Parathyroid adenoma (tissue), 2 donors: ENCODE results near the gene FAM210B.
A peak's percentile ranks its signal among the peaks of the same experiment; 100 is the strongest.
"Not testable (repeated sequence)": the region's sequence is repeated elsewhere in the genome, so short reads cannot be mapped to it uniquely, and the experiment has no call there.

Experiments used
- H2AFZ ChIP-seq: fragments of 300-600 bp; sonication (generic); one replicate; pipeline ENCODE4 v1.7.0; 2017; ENCODE audit warnings: antibody characterized with exemption, mild to moderate bottlenecking
- H3K27ac ChIP-seq: fragments of 300-600 bp; sonication (generic); one replicate; pipeline ENCODE4 v1.7.0; 2017
- H3K27me3 ChIP-seq: fragments of 300-600 bp; sonication (generic); one replicate; pipeline ENCODE4 v1.7.0; 2017; ENCODE audit warnings: low read length; ENCODE audit not compliant: control insufficient read depth, insufficient read depth
- H3K36me3 ChIP-seq: fragments of 300-600 bp; sonication (generic); one replicate; pipeline ENCODE4 v1.7.0; 2017; ENCODE audit warnings: low read length; ENCODE audit not compliant: control insufficient read depth, insufficient read depth
- H3K4me1 ChIP-seq: fragments of 300-600 bp; sonication (generic); one replicate; pipeline ENCODE4 v1.7.0; 2017; ENCODE audit warnings: control low read depth
- H3K4me2 ChIP-seq: fragments of 300-600 bp; sonication (generic); one replicate; pipeline ENCODE4 v1.7.0; 2017; ENCODE audit warnings: low read length
- H3K4me3 ChIP-seq: fragments of 300-600 bp; sonication (generic); one replicate; pipeline ENCODE4 v1.7.0; 2017; ENCODE audit warnings: low read depth, low read length
- H3K79me2 ChIP-seq: fragments of 300-600 bp; sonication (generic); one replicate; pipeline ENCODE4 v1.7.0; 2017; ENCODE audit warnings: control low read depth
- H3K9ac ChIP-seq: fragments of 300-600 bp; sonication (generic); one replicate; pipeline ENCODE4 v1.7.0; 2017; ENCODE audit warnings: mild to moderate bottlenecking
- H3K9me3 ChIP-seq: fragments of 300-600 bp; sonication (generic); one replicate; pipeline ENCODE4 v1.7.0; 2017; ENCODE audit warnings: low read length; ENCODE audit not compliant: control insufficient read depth
- TF ChIP-seq, protein P1 (sequence below): fragments of 300-600 bp; sonication (generic); IDR thresholded peaks from one replicate; pipeline ENCODE4 v1.7.0; 2017; ENCODE audit warnings: antibody characterized with exemption, mild to moderate bottlenecking
- donor health status: primary hyperparathyroidism.

FAM210B gene

DNA sequence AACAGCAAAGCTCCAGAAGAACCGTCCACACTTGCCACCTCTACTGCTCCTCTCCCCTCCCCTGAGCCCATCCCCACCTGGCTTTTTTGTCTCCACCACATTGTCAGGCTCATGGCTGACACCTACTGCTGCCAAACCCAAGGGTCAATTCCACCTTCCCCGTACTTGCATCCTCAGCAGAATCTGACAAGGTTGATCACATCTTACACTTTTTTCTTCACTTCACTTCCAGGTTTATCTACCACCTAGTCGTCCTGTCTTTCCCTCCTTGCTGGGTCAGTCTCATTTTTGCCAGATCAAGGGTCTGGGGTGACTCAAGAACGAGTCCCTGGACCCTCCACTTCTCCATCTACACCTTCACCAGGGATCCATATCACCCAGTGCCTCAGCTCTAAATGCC lies 30.1 kb downstream of the FAM210B start:
- peaks cover 4% of the 10 kb centered on the region for H3K4me1 ChIP-seq
- H3K4me2 ChIP-seq: no peak overlapping the region
- H2AFZ ChIP-seq: no peak overlapping the region
- H3K27me3 ChIP-seq: no peaks in the 10 kb centered on the region
- TF ChIP-seq, protein P1, sequence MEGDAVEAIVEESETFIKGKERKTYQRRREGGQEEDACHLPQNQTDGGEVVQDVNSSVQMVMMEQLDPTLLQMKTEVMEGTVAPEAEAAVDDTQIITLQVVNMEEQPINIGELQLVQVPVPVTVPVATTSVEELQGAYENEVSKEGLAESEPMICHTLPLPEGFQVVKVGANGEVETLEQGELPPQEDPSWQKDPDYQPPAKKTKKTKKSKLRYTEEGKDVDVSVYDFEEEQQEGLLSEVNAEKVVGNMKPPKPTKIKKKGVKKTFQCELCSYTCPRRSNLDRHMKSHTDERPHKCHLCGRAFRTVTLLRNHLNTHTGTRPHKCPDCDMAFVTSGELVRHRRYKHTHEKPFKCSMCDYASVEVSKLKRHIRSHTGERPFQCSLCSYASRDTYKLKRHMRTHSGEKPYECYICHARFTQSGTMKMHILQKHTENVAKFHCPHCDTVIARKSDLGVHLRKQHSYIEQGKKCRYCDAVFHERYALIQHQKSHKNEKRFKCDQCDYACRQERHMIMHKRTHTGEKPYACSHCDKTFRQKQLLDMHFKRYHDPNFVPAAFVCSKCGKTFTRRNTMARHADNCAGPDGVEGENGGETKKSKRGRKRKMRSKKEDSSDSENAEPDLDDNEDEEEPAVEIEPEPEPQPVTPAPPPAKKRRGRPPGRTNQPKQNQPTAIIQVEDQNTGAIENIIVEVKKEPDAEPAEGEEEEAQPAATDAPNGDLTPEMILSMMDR: no peak
- H3K9ac ChIP-seq: no peak overlapping the region
- no peaks in the 10 kb centered on the region for H3K36me3 ChIP-seq
- H3K79me2 ChIP-seq: peaks cover 3% of the 10 kb centered on the region
- no peak overlapping the region for H3K27ac ChIP-seq
- no peaks in the 10 kb centered on the region for H3K9me3 ChIP-seq
- no peak overlapping the region for H3K4me3 ChIP-seq

DNA sequence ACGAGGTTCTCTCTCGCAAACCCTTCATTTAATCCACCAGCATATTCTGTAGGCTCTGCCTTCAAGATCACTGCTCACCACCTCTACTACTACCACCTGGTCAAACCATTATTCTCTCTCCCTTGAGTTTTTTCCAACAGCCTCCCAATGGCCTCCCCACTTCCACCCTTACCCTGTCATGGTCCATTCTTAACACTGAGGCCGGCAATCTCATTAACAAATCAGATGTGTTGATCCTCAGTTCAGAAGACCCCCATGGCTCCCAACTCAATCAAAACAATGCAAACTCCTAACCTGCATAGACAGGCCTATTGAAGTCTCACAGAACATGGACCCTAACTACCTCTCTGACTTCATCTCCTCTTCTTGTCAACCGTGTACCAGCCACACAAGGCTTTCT lies 31.0 kb downstream of the FAM210B start:
- Histone ChIP-seq H3K4me2 (no peak overlapping the region), H3K9ac (no peak overlapping the region), H3K79me2 (peaks cover 5% of the 10 kb centered on the region), H2AFZ (no peak overlapping the region), H3K36me3 (no peaks in the 10 kb centered on the region), H3K4me3 (no peak overlapping the region), H3K27ac (no peak overlapping the region), H3K4me1 (peaks cover 7% of the 10 kb centered on the region), H3K9me3 (no peaks in the 10 kb centered on the region), H3K27me3 (no peaks in the 10 kb centered on the region)
- TF ChIP-seq, protein P1: no peak

DNA sequence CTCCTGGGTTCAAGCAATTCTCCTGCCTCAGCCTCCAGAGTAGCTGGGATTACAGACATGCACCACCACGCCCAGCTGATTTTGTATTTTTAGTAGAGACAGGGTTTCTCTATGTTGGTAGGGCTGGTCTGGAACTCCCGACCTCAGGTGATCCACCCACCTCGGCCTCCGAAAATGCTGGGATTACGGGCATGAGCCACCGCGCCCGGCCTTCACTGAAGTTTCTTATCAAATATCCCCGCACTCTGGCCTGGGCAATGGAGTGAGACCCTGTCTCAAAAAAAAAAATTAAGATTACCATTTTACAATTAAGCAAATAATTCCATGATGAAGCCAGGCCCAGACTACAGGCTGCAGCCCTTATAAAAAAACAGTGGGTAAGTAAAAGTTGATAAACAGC lies 31.6 kb downstream of the FAM210B start:
- not testable (repeated sequence) for H3K9me3 ChIP-seq, H3K9ac ChIP-seq, H3K27ac ChIP-seq, H3K27me3 ChIP-seq, H3K36me3 ChIP-seq, H3K4me2 ChIP-seq, H3K4me3 ChIP-seq, H3K79me2 ChIP-seq, H2AFZ ChIP-seq, H3K4me1 ChIP-seq

DNA sequence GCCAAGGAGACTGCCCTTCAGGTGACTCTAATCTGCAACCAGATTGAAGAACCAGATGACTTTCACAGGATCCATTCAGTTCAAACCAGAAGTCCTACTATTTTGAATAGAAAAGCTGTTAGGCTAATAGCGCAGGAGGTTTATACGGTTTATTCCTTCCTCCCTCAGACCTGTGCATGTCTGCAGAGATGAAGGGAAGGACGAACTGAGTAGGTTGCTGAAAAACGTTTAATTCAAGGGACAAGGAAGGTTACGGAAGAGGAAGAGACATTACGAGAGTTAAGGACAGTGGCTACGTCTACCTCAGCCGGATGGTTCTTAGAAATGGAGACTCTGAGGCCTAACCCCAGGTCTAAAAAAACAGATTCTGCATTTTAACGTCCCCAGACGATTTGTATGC lies 32.3 kb downstream of the FAM210B start:
- TF ChIP-seq, protein P1: no peak
- Histone ChIP-seq H3K4me1 (peaks cover 7% of the 10 kb centered on the region), H3K27me3 (no peaks in the 10 kb centered on the region), H3K9ac (no peak overlapping the region), H3K79me2 (peaks cover 5% of the 10 kb centered on the region), H3K9me3 (no peaks in the 10 kb centered on the region), H3K4me3 (no peak overlapping the region), H3K4me2 (no peak overlapping the region), H3K36me3 (no peaks in the 10 kb centered on the region), H3K27ac (no peak overlapping the region), H2AFZ (peak overlapping the region; percentile 95)

DNA sequence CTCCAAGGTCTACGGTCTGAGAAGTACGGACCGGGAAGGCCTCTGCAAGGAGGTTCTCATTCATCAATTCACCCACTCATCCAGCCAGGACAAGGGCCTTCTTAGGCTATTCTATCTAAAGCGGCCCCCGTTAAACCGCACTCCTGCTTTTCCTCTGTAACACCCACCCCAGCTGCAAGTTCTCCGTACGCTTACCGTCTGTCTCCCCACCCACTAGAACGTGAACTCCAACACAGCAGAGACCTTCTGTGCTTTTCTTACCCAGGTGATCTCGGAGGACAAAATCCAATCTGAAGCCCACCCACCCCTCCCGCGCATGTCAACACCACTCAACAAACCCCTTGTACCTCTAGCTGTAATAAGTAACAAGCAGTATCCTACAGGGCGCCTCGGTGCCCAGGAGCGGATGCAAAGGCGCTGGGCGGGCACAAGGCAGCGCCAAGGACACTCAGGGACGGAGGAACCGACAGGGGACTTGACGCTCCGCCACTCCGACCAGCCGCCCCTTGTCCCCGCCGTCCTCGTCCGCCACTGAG lies 32.9 kb downstream of the FAM210B start:
- H3K4me2 ChIP-seq: peak overlapping the region; percentile 86
- TF ChIP-seq, protein P1: no peak
- H2AFZ ChIP-seq: peak overlapping the region; percentile 95
- peak overlapping the region; percentile 82 for H3K27ac ChIP-seq
- no peaks in the 10 kb centered on the region for H3K9me3 ChIP-seq
- no peak overlapping the region for H3K9ac ChIP-seq
- peaks cover 7% of the 10 kb centered on the region for H3K4me1 ChIP-seq
- no peaks in the 10 kb centered on the region for H3K27me3 ChIP-seq
- H3K79me2 ChIP-seq: peaks cover 5% of the 10 kb centered on the region
- no peaks in the 10 kb centered on the region for H3K36me3 ChIP-seq
- H3K4me3 ChIP-seq: peak overlapping the region; percentile 63
